Activated effector memory CD4-positive, alpha-beta T cell treated with anti-CD3 and anti-CD28 coated beads, Interleukin-2, amount 50 U/mL, for 16 hours (primary cell): ENCODE data around the gene ID4.

ENCODE experiments used
- DNase-seq: peaks from one replicate; pipeline ENCODE4 v3.0.0-alpha.2; 2020

ID4 gene

GRCh38 chr6:19864285-19864684 is 27.1 kb downstream of the ID4 start:
- DNase-seq = no peak

DNA sequence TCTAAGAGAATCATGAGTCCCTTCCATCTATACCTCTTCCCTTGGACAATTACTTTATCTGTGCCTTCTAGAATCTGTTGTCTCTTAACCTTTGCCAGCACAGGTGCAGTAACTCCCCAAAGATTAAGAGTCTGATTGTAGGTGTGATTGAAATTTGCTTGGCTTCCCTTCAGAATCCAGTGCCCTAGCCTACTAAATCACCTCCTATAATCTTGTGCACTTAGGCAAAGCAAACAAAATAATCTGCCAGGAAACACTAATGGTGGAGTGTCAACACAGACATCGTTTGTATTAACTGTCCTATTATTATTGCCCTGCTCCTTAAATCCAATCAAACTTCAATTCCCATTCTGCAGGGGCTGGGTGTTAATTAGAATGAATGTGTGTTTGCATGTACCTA is 28.0 kb downstream of the ID4 start:
- no peak for DNase-seq

- no peak for DNase-seq
These were observed 29.2 kb downstream of the ID4 start for GRCh38 chr6:19866173-19866984.

- DNase-seq = no peak
These were observed 29.9 kb downstream of the ID4 start for GRCh38 chr6:19866985-19867627.

GRCh38 chr6:19869464-19869863 is 32.3 kb downstream of the ID4 start:
- DNase-seq = no peak

DNA sequence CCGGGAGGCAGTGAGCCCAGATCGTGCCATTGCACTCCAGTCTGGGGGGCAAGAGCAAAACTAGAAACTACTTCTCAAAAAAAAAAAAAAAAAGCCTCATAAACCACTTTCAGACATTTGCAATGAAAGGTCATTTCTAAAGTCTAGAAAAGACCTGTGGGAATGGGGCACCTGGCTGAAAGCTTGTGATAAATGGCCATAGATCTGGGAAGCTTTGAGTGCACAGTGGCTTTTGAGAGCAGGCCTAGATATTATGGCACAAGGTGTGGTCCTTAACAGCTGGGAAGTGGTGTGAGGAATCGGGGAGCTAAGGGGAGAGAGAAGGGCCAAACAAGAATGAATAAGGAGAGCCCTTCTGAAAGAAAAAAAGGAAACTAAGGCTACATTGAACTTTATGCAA is 33.2 kb downstream of the ID4 start:
- DNase-seq = no peak

- no peak for DNase-seq
These were observed 35.9 kb downstream of the ID4 start for GRCh38 chr6:19873031-19873430.

DNA sequence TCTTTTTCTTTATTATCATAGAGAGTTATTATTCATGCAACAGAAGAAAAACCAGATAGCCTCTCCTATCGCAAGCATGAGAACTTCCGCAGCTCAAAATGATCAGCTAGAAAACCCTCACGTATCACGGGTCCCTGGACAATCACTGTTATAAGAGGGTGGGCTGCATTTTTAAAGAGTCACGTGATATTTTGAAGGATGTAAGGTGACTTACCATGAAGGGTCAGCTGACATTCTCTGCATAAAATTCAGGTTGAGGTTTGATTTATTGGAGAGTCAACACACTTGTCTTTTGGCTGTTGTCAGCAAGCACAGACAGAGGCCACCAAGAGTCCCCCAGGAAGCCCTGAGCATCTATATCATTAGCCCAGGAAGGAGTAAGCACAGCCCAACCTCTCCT is 39.5 kb downstream of the ID4 start:
- DNase-seq = no peak

DNA sequence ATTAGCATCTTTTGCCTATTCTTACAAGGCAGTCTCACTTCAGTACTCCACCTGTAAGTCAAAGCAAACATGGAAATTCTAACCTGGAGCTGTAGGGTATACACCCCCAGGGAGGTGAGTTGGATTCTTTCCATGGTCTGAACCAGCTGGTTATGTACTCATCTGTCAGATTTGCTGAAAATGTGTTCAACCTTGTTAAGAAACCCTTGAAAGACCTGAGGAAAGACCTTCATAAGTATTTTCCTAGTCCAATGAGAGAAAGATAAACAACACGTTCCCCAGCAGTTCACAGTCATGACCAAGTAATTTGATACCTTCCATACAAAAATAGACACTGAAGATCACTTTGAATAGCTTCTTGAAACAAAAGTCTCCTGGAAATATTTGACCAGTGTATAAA is 42.5 kb downstream of the ID4 start:
- no peak for DNase-seq

GRCh38 chr6:19880066-19880465 is 42.9 kb downstream of the ID4 start:
- no peak for DNase-seq

DNA sequence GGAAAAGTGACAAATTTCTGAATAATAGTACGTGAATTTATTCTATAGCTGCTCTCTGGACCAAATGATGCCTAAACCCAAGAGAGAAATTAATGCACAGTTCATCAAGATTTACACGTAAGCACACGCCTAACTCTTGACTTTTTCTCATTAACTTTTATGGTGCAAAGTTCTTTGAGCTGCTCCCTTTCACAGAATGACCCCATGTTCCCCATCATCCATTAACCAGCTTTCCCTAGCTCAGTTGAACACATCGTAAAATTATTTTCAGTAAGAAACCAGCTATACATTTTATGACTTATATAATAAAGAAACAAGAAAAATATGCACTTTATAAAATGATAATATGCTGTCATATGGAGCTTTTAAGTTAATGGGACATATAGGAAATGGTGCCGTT is 54.3 kb downstream of the ID4 start:
- no peak for DNase-seq
